ENCODE measurements around the gene DTWD1. TPM values are rescaled to one million over a fixed set of nuclear protein-coding genes. Genes with fewer than 3 reads are reported as not detected.

Gene DTWD1
- total and polyA plus RNA-seq, 2 of the 13 experiments (the other 11 are each of a cell fraction or from before 2014, with no cell fraction given), result 12.7 to 18.3 TPM

- TF ChIP-seq AKAP8 (CRISPR knock-in tag; IDR thresholded peaks at IDR 0.05), result peak; percentile 57; the same call in 1 of the 2 replicates
- TF ChIP-seq E2F5 (CRISPR knock-in tag; conservative IDR thresholded peaks at IDR 0.05), result no peak; the same call in 1 of the 2 replicates
- peak; percentile 21; the same call in 1 of the 2 replicates for TF ChIP-seq ZNF674 (CRISPR knock-in tag; IDR thresholded peaks at IDR 0.05; ENCODE audit: low read depth)
- peak; percentile 100 for TF ChIP-seq KMT2B (CRISPR knock-in tag; IDR thresholded peaks at IDR 0.05)
- TF ChIP-seq SAP130 (CRISPR knock-in tag; IDR thresholded peaks at IDR 0.05; ENCODE audit: low read depth), result peak; percentile 95
- TF ChIP-seq ZKSCAN1 (IDR thresholded peaks at IDR 0.05; ENCODE audit: low read length), result 0 out of 2 replicates have a peak, but pooled peaks have one; percentile 55
- TF ChIP-seq FOXM1 (CRISPR knock-in tag; IDR thresholded peaks at IDR 0.05), result no peak
- TF ChIP-seq ZXDC (CRISPR knock-in tag; IDR thresholded peaks at IDR 0.05), result 0 out of 2 replicates have a peak, but pooled peaks have one; percentile 33
- peak; percentile 87 for TF ChIP-seq CHD2 (IDR thresholded peaks at IDR 0.05; ENCODE audit: low read depth, low read length)
- no peak for TF ChIP-seq DMTF1 (CRISPR knock-in tag; IDR thresholded peaks at IDR 0.05)
- TF ChIP-seq PAXIP1 (CRISPR knock-in tag; conservative IDR thresholded peaks at IDR 0.05), result peak; percentile 79
- peak; percentile 99 for TF ChIP-seq REPIN1 (CRISPR knock-in tag; IDR thresholded peaks at IDR 0.05; ENCODE audit: borderline replicate concordance, low read depth)
- peak; percentile 88 for TF ChIP-seq ZNF256 (CRISPR knock-in tag; conservative IDR thresholded peaks at IDR 0.05)
- TF ChIP-seq ATM (IDR thresholded peaks at IDR 0.05; ENCODE audit: borderline replicate concordance), result no peak
- no peak for TF ChIP-seq TRIM24 (CRISPR knock-in tag; IDR thresholded peaks at IDR 0.05)
- TF ChIP-seq DNMT3B (CRISPR knock-in tag; conservative IDR thresholded peaks at IDR 0.05), result no peak; the same call in 1 of the 2 replicates
- TF ChIP-seq SMAD3 (CRISPR knock-in tag; IDR thresholded peaks at IDR 0.05), result peak; percentile 67; the same call in 1 of the 2 replicates
- TF ChIP-seq CAMTA2 (CRISPR knock-in tag; IDR thresholded peaks at IDR 0.05; ENCODE audit: borderline replicate concordance), result peak; percentile 46; the same call in 1 of the 2 replicates
- TF ChIP-seq HINFP (CRISPR knock-in tag; IDR thresholded peaks at IDR 0.05; ENCODE audit: low read depth), result peak; percentile 96
Observed at GRCh38 chr15:49620658-49621368, at the start of gene DTWD1, which contains the start of gene FAM227B (continued).

All from HepG2 (cell line).